K562 (cell line): ENCODE data around the gene DHRS13.
"Not testable (repeated sequence)": the region's sequence is repeated elsewhere in the genome, so short reads cannot be mapped to it uniquely, and the experiment has no call there.

Source experiments
- CTCF ChIP-seq, 3 experiments: IDR thresholded peaks in 2 of 3; conservative IDR thresholded peaks in 1 of 3; 2 replicates each; pipeline ENCODE4 v1.5.1; 2011 to 2012; ENCODE audit warnings: low read length in 3 of 3, mild to moderate bottlenecking in 3 of 3, control low read depth in 2 of 3, improper control_type of control experiment in 1 of 3, inconsistent platforms in 1 of 3, low read depth in 1 of 3, mixed read lengths in 1 of 3, moderate library complexity in 1 of 3; ENCODE audit not compliant: insufficient read depth in 2 of 3
- DDX20 ChIP-seq: fragments of 450-650 bp; IDR thresholded peaks from 2 replicates; pipeline ENCODE4 v1.6.1; 2016; ENCODE audit warnings: missing genetic modification characterization, low read depth, mild to moderate bottlenecking, missing compliant biosample characterization, moderate library complexity
- FOXO4 ChIP-seq: fragments of 450-650 bp; formaldehyde crosslinking; IDR thresholded peaks from 2 replicates; pipeline ENCODE4 v1.4.0; 2020; ENCODE audit warnings: mild to moderate bottlenecking, moderate library complexity
- MYC ChIP-seq, 2 experiments: fragments of 250-450 bp in 1 of 2; sonication (Bioruptor Pico) in 1 of 2; IDR thresholded peaks; 2 replicates each; pipeline versions ENCODE4 v1.5.1 to v1.6.1; 2012 to 2021; ENCODE audit warnings: low read depth in 2 of 2, borderline replicate concordance in 1 of 2, improper control_type of control experiment in 1 of 2, low read length in 1 of 2, mild to moderate bottlenecking in 1 of 2, moderate library complexity in 1 of 2

GRCh38 chr17:28893248-28894183 is 9.4 kb downstream of the DHRS13 start:
- TF ChIP-seq FOXO4 (CRISPR knock-in tag); DDX20; CTCF (IDR thresholded peaks at IDR 0.05 in 2 of 3, conservative IDR thresholded peaks at IDR 0.05 in 1 of 3; ENCODE audit: insufficient read depth in 2 of 3, low read depth in 1 of 3, low read length in 3 of 3); MYC (IDR thresholded peaks at IDR 0.05; ENCODE audit: low read depth, low read length); MYC (CRISPR knock-in tag; IDR thresholded peaks at IDR 0.05; ENCODE audit: borderline replicate concordance, low read depth): not testable (repeated sequence)
